SH-SY5Y (cell line): Measurements from ENCODE around the gene ASTL.

Experiments
- GATA2 ChIP-seq: IDR thresholded peaks from 2 replicates; pipeline ENCODE4 v1.6.1; 2011; ENCODE audit warnings: mild to moderate bottlenecking, low read depth, low read length
- GATA3 ChIP-seq: IDR thresholded peaks from 2 replicates; pipeline ENCODE4 v1.6.1; 2011; ENCODE audit warnings: low read depth, mild to moderate bottlenecking, low read length, moderate library complexity

The ASTL gene

DNA sequence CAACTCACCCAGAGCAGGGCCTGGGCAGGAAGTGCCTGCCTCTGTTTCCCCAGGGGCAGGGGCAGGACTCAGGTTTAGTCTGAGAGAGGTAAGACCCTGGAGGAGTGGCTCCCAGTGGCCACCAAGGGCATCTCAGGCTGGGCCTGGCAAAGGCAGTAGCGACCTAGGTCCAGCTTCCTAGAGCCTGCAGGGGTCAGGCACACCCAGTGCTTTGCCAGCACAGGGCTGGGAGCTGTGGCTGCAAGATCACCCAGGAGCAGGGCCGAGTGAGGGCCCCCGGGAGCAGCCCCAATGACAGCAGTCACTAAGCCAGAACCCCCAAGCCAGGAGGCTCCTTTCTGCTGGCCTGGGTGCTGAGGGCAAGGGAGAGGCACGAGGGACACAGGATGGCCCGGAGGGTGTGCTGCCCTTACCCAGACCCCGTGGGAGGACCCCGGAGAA lies 15.7 kb upstream of the ASTL start:
- TF ChIP-seq GATA2 (no peak), GATA3 (no peak)

DNA sequence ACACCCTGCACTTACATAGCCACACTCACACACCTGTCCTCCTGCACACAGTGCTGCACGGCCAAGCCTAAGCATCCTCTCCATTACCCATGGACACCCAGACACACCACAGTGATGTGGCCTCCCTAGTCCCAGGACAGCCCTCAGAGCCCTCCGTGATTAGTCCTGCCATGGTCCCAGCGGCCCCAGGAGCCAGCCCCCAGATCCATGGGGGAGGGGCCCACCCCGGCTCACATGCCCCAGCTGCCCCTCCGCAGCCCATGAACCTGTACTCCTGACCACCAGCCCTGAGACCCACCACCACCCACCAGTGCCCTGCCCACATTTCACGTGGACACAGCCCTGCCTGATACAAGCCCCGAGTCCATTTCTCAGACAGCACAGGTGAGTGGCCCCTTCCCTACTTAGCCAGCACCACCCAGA lies 15.0 kb upstream of the ASTL start:
- TF ChIP-seq GATA3 (no peak), GATA2 (no peak)

DNA sequence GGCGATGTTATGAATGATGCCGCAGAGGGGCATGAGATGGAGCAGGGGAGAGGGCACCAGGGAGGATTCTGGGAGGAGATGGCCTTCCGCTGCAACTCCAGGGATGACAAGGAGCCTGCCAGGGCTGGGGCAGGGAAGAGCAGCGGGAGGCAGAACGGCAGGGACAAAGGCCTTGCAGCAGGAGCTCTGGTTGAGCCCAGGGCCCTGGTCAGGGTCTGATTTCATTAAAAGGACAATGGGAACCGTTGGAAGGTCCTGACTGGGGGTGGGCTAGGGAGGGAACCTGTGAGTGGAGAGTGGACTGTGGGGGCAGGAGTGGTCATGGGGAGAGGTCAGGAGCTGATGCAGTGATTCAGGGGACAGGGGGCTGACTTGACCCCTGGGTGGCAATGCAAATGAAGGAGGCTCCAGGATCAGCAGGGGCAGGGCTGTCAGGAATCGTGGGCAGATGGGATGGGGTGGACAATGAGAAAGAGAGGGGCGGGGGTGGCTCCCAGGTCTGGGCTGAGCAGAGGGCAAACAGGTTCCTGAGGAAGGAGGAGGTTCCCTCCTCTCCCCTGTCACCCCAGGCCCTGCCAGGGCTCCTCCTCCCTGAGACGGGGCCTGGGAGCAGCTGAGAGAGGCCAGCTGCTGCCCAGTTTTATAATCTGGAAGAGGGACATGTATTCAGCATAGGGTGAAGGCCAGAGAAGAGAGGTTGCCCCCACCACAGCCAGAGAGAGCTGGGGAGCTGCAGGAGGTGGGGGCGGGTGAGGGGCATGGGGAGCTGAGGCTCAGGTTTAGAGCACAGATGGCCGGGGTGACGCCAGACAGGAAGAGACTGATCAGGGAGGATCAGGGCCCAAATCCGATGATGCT lies 14.2 kb upstream of the ASTL start:
- TF ChIP-seq GATA3 (no peak), GATA2 (no peak)

DNA sequence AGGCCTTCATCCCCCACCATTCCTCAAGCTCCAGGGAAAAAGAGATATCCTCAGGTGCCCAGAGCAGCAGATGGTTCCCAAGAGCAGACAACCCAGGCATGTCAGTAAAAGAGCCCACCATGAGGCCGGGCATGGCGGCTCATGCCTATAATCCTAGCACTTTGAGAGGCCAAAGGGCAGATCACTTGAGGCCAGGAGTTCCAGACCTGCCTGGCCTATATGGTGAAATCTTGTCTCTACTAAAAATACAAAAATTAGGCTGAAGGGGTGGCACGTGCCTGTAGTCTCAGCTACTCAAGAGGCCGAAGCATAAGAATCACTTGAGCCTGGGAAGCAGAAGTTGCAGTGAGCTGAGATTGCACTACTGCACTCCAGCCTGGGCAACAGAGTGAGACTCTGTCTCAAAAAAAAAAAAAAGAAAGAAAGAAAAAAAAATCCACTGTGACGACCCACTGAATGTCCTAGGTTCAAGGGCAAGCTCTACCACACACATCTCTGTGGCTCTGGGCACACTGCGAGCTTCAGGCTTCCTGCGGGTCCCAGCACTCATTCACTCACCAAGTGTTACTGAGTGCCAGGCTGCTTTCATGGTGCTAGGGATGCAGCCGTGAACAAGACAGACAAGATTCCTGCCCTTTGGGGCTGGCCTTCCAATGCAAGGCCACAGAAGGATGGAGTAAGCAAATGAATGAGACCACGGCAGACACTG lies 13.4 kb upstream of the ASTL start:
- TF ChIP-seq GATA3 (no peak), GATA2 (no peak)

GRCh38 chr2:96150791-96151594 lies 12.7 kb upstream of the ASTL start:
- TF ChIP-seq GATA3 (no peak), GATA2 (no peak)

GRCh38 chr2:96150007-96150640 lies 11.8 kb upstream of the ASTL start:
- TF ChIP-seq GATA2 (no peak), GATA3 (no peak)

DNA sequence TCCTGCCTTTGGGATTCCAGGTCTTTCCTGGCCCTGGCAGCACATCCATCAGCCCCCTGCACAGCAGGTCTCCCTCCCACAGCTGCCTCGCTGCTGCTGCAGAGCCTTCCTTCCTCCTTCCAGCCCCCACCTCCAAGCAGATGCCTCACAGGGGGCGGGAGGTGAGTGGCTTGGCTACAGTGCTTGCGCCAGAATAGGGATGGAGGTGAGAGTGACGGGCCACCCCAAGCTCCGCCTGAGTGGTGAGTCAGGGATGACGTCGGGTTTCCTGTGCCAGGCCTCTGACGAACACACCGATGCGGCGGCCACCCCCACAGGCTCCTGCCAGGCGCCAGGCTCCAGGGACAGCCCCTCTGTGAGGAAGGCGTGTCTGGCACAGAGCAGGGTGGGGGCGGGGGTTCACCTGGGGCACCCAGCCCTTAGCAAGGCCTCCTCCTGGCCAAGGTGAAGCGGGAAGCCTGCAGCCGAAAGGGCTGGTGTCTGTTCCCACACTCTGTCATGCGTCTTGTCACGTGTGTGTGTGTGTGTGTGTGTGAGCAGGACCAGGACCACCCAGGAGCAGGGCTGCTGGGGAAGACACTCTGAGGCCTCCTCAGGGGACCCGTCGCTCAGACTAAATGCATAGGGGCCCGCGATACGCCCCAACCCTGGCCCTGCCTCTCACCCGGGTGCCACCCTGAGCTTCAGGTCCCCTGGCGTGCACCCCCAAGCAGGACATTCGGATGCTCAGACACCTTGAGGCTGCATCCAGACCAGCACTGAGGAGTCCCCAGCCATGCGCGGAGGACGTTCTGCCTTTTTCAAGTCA lies 10.3 kb upstream of the ASTL start:
- TF ChIP-seq GATA2 (no peak), GATA3 (no peak)

DNA sequence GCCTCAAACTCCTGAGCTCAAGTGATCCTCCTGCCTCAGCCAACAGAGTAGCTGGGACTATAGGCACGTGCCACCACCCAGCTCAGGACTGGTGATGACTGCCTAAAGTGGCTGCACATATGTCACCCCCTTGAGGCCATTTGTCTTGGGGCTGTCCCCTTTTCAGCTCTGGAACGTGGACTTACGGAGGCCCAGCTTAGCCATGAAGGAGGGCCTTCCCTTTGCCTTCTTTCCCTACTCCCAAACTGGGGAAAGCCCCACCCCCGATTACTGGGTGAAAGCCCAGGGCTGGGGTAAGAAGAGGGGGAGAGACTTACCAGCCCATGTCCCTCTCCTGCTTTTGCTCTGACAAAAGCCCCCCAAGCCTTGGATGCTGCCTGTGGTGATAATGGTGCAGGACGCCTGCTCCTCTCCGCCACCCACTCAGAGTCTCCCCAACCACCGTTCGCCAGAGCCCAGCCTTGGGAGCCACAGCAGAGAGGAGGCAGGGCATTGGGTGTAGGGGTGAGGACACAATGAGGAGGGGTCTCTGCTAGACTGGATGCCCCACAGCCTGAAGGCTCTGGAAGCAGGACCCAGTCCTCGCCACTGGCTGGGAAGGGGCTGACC lies 9.4 kb upstream of the ASTL start:
- no peak for TF ChIP-seq GATA3
- no peak for TF ChIP-seq GATA2

DNA sequence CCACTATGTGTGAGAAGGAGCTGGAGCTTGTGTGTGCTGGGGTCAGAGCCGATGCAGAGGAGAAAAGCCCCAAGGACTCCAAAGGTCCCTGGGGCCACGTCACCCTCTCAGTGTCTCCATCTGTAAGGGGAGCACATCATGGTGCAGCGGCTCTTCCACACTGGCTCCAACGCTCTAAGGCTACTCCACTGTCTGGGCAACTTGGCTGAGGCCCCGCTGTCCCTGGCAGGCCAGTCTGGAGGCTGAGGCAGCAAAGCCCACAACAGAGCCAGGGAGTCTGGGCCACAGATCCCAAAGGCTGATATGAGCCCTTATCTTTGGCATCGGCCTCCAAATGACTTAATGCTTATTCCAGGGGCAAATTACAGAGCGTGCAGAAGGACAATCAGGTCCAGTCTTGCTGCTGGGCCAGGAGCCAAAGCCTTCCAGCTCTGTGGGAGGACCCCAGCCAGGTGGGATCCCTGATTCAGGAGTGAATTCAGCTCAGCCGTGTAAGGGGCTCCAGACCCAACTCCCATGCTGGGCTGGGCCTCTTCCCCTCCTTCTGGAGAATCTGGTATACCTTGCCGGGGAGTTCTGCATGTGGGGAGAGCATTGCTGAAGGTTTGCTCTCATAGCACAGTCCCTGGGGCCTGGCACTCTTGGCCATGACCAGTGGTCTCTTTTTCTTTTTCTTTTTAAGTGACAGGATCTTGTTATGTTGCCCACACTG lies 8.7 kb upstream of the ASTL start:
- TF ChIP-seq GATA2 = peak; percentile 100
- peak; percentile 99 for TF ChIP-seq GATA3

GRCh38 chr2:96146153-96146880 lies 8.0 kb upstream of the ASTL start:
- TF ChIP-seq GATA3 = no peak
- TF ChIP-seq GATA2 = no peak

GRCh38 chr2:96145848-96146152 lies 7.5 kb upstream of the ASTL start:
- no peak for TF ChIP-seq GATA3

GRCh38 chr2:96145036-96145847 lies 6.9 kb upstream of the ASTL start, which contains the start of gene DUSP2:
DUSP2 (minus strand) TSS chr2:96145440; CDS start chr2:96145354, 86 bp downstream.
- TF ChIP-seq GATA2 = no peak
- TF ChIP-seq GATA3 = no peak
